Measurements from ENCODE around the gene ADPRS. TPM values are rescaled to one million over a fixed set of nuclear protein-coding genes. Genes with fewer than 3 reads are reported as not detected.

ADPRS gene
- total RNA-seq, 1 donor: 25.0 TPM

DNA sequence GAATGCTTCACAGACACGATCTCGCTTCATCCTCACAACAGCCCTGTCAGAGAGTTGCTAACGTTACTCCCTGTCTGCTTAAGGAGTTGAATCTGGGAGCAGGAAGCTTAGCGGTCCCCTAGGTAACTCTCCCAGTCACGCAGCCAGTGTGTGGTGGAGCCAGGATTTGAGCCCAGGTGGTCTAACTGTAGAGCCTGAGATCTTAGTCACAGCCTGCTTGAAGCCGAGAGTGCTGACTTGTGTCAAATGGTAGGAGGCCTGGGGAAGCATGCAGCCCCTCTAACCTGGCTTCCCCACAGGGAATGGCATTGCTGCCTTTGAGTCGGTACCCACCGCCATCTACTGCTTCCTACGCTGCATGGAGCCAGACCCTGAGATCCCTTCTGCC, 4.1 kb downstream of the ADPRS start:
- TF ChIP-seq, protein P1, sequence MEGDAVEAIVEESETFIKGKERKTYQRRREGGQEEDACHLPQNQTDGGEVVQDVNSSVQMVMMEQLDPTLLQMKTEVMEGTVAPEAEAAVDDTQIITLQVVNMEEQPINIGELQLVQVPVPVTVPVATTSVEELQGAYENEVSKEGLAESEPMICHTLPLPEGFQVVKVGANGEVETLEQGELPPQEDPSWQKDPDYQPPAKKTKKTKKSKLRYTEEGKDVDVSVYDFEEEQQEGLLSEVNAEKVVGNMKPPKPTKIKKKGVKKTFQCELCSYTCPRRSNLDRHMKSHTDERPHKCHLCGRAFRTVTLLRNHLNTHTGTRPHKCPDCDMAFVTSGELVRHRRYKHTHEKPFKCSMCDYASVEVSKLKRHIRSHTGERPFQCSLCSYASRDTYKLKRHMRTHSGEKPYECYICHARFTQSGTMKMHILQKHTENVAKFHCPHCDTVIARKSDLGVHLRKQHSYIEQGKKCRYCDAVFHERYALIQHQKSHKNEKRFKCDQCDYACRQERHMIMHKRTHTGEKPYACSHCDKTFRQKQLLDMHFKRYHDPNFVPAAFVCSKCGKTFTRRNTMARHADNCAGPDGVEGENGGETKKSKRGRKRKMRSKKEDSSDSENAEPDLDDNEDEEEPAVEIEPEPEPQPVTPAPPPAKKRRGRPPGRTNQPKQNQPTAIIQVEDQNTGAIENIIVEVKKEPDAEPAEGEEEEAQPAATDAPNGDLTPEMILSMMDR (IDR thresholded peaks at IDR 0.05; ENCODE audit: insufficient read depth, low read depth, low read length): no peak
- DNase-seq (ENCODE audit: low read depth): no peak
- no peak overlapping the region for H3K4me3 ChIP-seq (ENCODE audit: low read depth, low read length)

DNA sequence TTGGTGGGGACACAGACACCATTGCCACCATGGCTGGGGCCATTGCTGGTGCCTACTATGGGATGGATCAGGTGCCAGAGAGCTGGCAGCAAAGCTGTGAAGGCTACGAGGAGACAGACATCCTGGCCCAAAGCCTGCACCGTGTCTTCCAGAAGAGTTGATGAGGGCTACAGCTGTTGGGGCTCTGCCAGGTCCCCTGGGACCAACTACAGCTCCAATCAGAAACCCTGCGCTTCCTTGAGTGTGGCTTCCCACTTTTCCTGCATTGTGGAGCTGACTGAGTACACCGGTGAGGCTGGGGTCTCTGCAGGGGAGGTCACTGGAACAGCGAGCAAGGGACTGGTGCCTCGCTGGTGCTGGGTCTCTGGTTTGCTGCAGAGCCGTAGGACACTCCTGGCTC, 4.5 kb downstream of the ADPRS start:
- no peak for DNase-seq (ENCODE audit: low read depth)
- H3K4me3 ChIP-seq (ENCODE audit: low read depth, low read length): no peak overlapping the region
- TF ChIP-seq, protein P1 (IDR thresholded peaks at IDR 0.05; ENCODE audit: insufficient read depth, low read depth, low read length): no peak

DNA sequence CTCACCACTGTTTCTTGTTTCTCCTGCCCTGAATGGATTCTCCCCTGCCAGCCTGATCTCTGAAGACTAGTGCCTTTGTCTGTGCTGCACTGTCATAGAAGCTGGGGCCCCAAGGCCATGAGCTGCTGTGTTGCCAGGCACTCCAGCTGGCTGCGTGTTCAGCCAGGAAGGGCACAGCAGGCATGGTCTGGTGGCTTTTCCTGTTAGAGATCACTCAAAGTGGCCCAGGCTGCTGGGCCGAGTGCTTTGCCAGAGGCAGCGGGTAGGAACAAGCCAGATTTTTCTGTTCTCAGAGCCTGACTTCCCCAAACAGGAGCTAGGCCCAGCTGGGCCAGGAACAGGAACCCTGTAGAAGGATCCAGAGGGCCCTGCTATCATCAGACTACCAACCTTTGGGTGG, 5.2 kb downstream of the ADPRS start:
- no peak overlapping the region for H3K4me3 ChIP-seq (ENCODE audit: low read depth, low read length)
- TF ChIP-seq, protein P1 (IDR thresholded peaks at IDR 0.05; ENCODE audit: insufficient read depth, low read depth, low read length): no peak

DNA sequence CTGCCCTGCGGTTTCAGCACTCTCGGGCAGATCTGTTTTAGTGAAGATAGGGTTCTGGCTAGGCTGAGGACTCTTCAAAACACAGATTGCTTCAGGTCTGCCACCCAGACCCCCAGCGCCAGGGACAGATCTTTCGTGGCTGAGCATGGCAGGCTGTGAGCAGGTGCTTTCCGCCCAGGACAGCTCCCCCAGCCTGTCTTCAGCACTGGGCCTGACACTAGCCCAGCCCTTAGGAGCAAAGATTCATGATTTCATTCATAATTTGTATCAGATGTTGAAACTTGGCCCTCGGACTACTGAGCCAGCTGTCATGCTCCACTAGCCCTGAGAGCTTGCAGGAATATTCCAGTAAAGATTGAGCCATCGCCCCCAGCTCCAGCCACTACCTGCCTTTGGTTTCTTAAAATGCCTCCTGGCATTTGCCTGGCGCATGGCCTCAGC, 5.9 kb downstream of the ADPRS start:
- no peak for DNase-seq (ENCODE audit: low read depth)
- H3K4me3 ChIP-seq (ENCODE audit: low read depth, low read length): no peak overlapping the region
- TF ChIP-seq, protein P1 (IDR thresholded peaks at IDR 0.05; ENCODE audit: insufficient read depth, low read depth, low read length): no peak

More for the DNA sequence above, 5.2 kb downstream of the ADPRS start:
- no peak for DNase-seq (ENCODE audit: low read depth)

DNA sequence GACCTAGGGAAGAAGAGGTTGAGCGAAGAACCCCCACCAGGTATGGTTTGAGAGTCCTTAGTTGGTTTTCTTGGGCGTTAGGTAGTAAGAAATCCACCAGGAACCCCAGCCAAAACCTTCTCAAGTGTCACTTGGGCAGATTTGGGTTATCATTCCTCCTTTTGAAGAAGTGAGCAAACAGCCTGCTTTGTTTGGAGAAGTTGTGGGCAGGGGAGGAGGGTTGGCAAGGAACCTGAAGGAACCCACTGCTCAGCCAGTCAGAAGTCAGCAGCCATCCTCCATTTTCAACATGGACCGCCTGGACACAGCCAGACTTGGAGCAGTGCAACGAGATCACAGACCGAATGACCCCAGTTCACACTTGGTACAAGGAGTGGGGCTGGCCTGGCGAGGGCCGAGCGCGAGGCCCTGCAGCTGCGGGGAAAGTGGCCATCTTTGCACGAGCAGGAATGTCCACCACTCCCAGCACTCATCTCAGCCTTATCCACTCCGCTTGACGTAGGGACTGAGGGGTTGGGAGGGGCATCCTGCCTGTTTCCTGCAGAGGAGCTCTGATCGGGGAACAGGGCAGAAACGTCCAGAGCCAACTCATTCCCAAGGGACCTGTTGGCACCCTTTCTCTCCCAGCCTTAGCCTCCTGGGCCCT, 7.2 kb downstream of the ADPRS start:
- no peak overlapping the region for H3K4me3 ChIP-seq (ENCODE audit: low read depth, low read length)
- TF ChIP-seq, protein P1 (IDR thresholded peaks at IDR 0.05; ENCODE audit: insufficient read depth, low read depth, low read length): no peak
- no peak for DNase-seq (ENCODE audit: low read depth)

DNA sequence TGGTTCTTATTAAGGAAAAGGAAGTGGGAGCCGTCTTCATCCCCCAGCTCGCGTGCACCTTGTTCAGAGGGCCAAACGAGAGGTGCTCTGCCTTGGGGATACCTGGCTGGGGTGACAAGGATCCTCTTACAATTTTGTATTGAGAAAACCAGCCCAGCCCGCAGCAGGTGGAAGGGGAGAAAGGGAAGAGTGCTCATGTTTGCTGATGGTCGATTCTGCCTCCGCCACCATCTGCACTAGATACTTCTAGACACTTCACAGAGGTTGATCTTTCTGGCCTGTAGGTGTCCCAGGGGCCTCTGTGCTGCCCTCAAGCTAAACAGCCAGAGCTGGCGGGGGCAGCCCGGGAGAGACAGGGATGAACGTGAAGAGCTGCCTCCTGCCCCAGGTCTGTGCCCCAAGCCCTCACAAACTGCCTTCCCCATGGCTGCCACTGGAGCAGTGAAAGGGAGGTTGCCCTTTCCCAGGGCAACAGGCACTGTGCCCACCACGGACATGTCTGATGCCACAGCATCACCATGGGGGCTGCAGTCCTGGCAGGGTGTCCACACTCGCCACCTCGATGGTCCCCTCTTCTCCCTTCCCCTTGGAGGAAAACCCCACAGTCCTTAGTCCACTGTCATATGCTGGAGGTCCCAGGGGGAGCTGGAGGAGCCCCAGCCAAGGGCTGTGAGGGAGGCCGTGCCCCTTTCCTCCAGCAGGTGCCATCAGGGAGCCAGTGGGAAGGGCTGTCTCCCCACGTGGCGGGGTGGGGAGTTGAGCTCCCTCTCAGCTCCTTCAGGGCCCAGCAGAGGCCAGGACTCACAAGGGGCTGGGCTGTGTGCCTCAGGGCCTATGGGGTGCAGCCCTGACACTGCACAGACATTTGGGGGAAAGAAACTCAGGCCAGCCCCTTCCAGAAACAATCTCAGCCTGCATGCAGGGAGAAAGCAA, 8.1 kb downstream of the ADPRS start:
- TF ChIP-seq, protein P1 (IDR thresholded peaks at IDR 0.05; ENCODE audit: insufficient read depth, low read depth, low read length): peak; percentile 24
- no peak overlapping the region for H3K4me3 ChIP-seq (ENCODE audit: low read depth, low read length)
- no peak for DNase-seq (ENCODE audit: low read depth)

Measured in fibroblast of villous mesenchyme (primary cell).